ENCODE measurements around the gene TMED7.

The TMED7 gene

DNA sequence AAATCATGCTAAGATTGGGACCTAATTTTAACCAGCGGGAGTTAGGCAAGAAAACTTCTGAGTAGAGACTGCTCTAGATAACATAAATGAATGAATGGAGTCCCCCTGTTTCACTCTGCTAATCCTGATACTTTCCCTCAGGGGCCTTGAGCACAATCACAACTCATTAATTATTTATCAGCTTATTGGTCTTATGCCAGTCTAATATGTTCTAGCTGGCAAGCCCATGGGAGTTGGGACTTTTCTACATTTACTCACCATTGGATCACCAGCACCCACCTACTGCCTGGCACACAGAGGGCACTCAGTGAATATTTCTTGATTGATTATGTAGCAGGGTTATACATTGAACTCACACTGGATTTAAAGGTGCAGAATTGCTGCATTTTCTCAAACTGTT is 13.5 kb upstream of the TMED7 start:
- no peak overlapping the region for H3K27ac ChIP-seq
- peaks cover 64% of the 10 kb centered on the region for H3K27me3 ChIP-seq
- H3K9me3 ChIP-seq = no peaks in the 10 kb centered on the region
- peaks cover 3% of the 10 kb centered on the region in 2 experiments for H3K4me1 ChIP-seq (ENCODE audit: control insufficient read depth in 1 of 2, insufficient read depth in 1 of 2, low read depth in 1 of 2, low read length in 1 of 2)
- no peak for TF ChIP-seq CTCF (IDR thresholded peaks at IDR 0.05)
- H3K4me3 ChIP-seq (ENCODE audit: low read depth in 1 of 2, low read length in 1 of 2) = no peak overlapping the region
- no peaks in the 10 kb centered on the region for H3K36me3 ChIP-seq

- Histone ChIP-seq H3K27me3 (peaks cover 51% of the 10 kb centered on the region), H3K27ac (no peak overlapping the region), H3K4me3 (ENCODE audit: low read depth in 1 of 2, low read length in 1 of 2) (no peak overlapping the region), H3K9me3 (no peaks in the 10 kb centered on the region), H3K36me3 (no peaks in the 10 kb centered on the region), H3K4me1 (ENCODE audit: control insufficient read depth in 1 of 2, insufficient read depth in 1 of 2, low read depth in 1 of 2, low read length in 1 of 2) (peaks cover 5 to 6% of the 10 kb centered on the region in 2 experiments)
- no peak for TF ChIP-seq CTCF (IDR thresholded peaks at IDR 0.05)
These were observed 11.7 kb upstream of the TMED7 start for GRCh38 chr5:115637507-115637906.

- Histone ChIP-seq H3K4me3 (ENCODE audit: low read depth in 1 of 2, low read length in 1 of 2) (no peak overlapping the region), H3K9me3 (no peaks in the 10 kb centered on the region), H3K36me3 (no peaks in the 10 kb centered on the region), H3K4me1 (ENCODE audit: control insufficient read depth in 1 of 2, insufficient read depth in 1 of 2, low read depth in 1 of 2, low read length in 1 of 2) (peaks cover 5 to 6% of the 10 kb centered on the region in 2 experiments), H3K27ac (no peak overlapping the region), H3K27me3 (peaks cover 38% of the 10 kb centered on the region)
- TF ChIP-seq CTCF (IDR thresholded peaks at IDR 0.05) = no peak
These were observed 10.2 kb upstream of the TMED7 start for GRCh38 chr5:115636008-115636407.

DNA sequence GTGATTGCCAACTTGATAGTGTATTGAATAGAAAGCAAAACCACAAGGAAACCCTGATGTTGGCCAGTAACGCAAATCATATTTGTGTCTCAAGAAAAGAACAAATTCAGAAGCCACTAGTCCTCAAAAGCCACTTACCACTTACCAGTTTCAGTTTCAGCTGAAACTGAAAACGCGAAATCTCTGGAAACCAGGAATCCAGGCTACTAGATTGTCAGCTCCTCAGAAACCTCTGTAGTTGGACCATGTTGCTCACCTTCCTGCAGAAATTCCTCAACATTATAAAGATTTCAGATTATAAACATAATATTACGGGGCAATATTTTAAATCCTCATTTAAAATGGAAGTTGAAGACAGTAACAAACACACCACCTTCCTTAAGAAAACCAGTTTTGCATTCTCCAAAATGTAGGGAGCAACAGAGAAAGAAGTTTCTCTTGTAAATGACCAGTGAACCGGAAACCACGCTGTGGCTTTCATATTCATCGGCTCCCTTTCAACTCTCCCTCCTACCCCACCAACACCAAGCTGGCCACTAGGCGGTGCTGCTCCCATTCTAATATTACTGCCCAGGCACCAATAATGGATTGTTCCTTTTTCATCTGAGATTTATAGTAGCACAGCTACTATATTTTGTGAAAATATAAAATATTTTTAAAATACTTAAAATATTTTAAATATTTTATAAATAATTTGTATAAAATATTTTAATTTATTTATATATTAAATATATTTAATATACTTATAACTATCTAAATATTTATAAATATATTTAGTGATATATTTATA is 8.7 kb upstream of the TMED7 start:
- peak; percentile 81 for TF ChIP-seq CTCF (IDR thresholded peaks at IDR 0.05)
- Histone ChIP-seq H3K36me3 (no peaks in the 10 kb centered on the region), H3K4me3 (ENCODE audit: low read depth in 1 of 2, low read length in 1 of 2) (peak overlapping the region in 1 of 2 experiments; percentile 13), H3K9me3 (no peaks in the 10 kb centered on the region), H3K27me3 (peaks cover 30% of the 10 kb centered on the region), H3K27ac (no peak overlapping the region), H3K4me1 (ENCODE audit: control insufficient read depth in 1 of 2, insufficient read depth in 1 of 2, low read depth in 1 of 2, low read length in 1 of 2) (peaks cover 5 to 6% of the 10 kb centered on the region in 2 experiments)

- Histone ChIP-seq H3K4me3 (ENCODE audit: low read depth in 1 of 2, low read length in 1 of 2) (no peak overlapping the region), H3K27ac (no peak overlapping the region), H3K36me3 (no peaks in the 10 kb centered on the region), H3K27me3 (no peaks in the 10 kb centered on the region), H3K9me3 (no peaks in the 10 kb centered on the region), H3K4me1 (ENCODE audit: control insufficient read depth in 1 of 2, insufficient read depth in 1 of 2, low read depth in 1 of 2, low read length in 1 of 2) (peaks cover 20% of the 10 kb centered on the region in 2 experiments)
- TF ChIP-seq CTCF (IDR thresholded peaks at IDR 0.05) = no peak
These were observed 4.1 kb upstream of the TMED7 start for GRCh38 chr5:115629903-115630302.
